Thyroid gland (tissue), 4 donors: ENCODE measurements around the gene ZDHHC11B. TPM values are rescaled to one million over a fixed set of nuclear protein-coding genes. Genes with fewer than 3 reads are reported as not detected.

Source experiments
- DNase-seq, 2 donors: peaks; one replicate each; pipeline ENCODE4 v3.0.0-alpha.2; 2019
- H3K27ac ChIP-seq, 3 donors: fragments of 200-600 bp; sonication (generic); 1 replicate in 2 of 3; 2 replicates in 1 of 3; pipeline ENCODE4 v1.5.1; 2016 to 2019; ENCODE audit warnings: mild to moderate bottlenecking in 1 of 3, moderate library complexity in 1 of 3
- H3K27me3 ChIP-seq: fragments of 200-600 bp; sonication (generic); one replicate; pipeline ENCODE4 v1.5.1; 2019
- H3K36me3 ChIP-seq, 2 donors: fragments of 200-600 bp; sonication (generic); one replicate each; pipeline ENCODE4 v1.5.1; 2016 to 2019
- H3K4me1 ChIP-seq, 2 donors: fragments of 200-600 bp; sonication (generic); one replicate each; pipeline ENCODE4 v1.5.1; 2017 to 2019
- H3K4me3 ChIP-seq, 3 donors: fragments of 200-600 bp; sonication (generic); replicated peaks in 1 of 3; 1 replicate in 2 of 3; 2 replicates in 1 of 3; pipeline ENCODE4 v1.5.1; 2016; ENCODE audit warnings: mild to moderate bottlenecking in 1 of 3
- H3K9me3 ChIP-seq: fragments of 200-600 bp; sonication (generic); one replicate; pipeline ENCODE4 v1.5.1; 2017
- CTCF ChIP-seq, 6 experiments: fragments of 200-600 bp in 3 of 6; fragments of 450-650 bp in 3 of 6; sonication (generic) in 3 of 6; IDR thresholded peaks; one replicate each; pipeline ENCODE4 v1.5.1; 2016 to 2019; ENCODE audit warnings: antibody characterized with exemption in 6 of 6, mild to moderate bottlenecking in 2 of 6, inconsistent platforms in 1 of 6, moderate library complexity in 1 of 6
- POLR2A ChIP-seq, 2 donors: fragments of 450-650 bp; IDR thresholded peaks; one replicate each; pipeline ENCODE4 v1.6.1; 2017; ENCODE audit warnings: antibody characterized with exemption in 2 of 2, mild to moderate bottlenecking in 2 of 2, moderate library complexity in 1 of 2
- WGBS, 2 donors: methylation state at CpG; one replicate each; pipeline ENCODE4 v1.1.5; 2017; 5-methylcytosine and 5-hydroxymethylcytosine counted together
- intact Hi-C: fragments of 100-400 bp; cut with DNase I; formaldehyde crosslinking; loops from one replicate; pipeline ENCODE4 v1.15.1; 2023
- total RNA-seq, 4 donors: library from RNA; depleted of rRNA; stranded (reverse); fragments of >200 nt; gene quantifications; one replicate each; pipeline ENCODE4 v1.2.3, GENCODE V29; 2016

The ZDHHC11B gene
- total RNA-seq, 4 donors from 2014 or later: 1.6 to 6.8 (median 2.9) TPM

- TF ChIP-seq CTCF (IDR thresholded peaks at IDR 0.05) (no peak), POLR2A (IDR thresholded peaks at IDR 0.05) (no peak)
- Histone ChIP-seq H3K27ac (no peak overlapping the region), H3K4me1 (peaks cover 22 to 35% of the 10 kb centered on the region in 2 donors), H3K4me3 (no peak overlapping the region), H3K9me3 (no peaks in the 10 kb centered on the region), H3K36me3 (no peaks in the 10 kb centered on the region), H3K27me3 (no peaks in the 10 kb centered on the region)
- DNase-seq: no peak
- 53% methylated on average over 3 of the region's 7 CpGs; no CpG with 5 or more reads in 1 of the 2 donors for WGBS, 2 donors
- intact Hi-C loops: loop anchor here (10.0 kb wide), 1 partner anchor 100 kb away; no protein-coding TSS in a partner anchor
These were observed 109.9 kb downstream of the ZDHHC11B start for GRCh38 chr5:674630-675011.

- 52 to 67% methylated on average over 9 to 15 of the region's 27 CpGs for WGBS, 2 donors
- intact Hi-C loops: loop anchor here (10.0 kb wide), 1 partner anchor 101 kb away; no protein-coding TSS in a partner anchor
- H3K27ac ChIP-seq: no peak overlapping the region
These were observed 110.5 kb downstream of the ZDHHC11B start for GRCh38 chr5:673831-674629.

GRCh38 chr5:673161-673830 lies 111.2 kb downstream of the ZDHHC11B start:
- Histone ChIP-seq H3K4me3 (no peak overlapping the region), H3K27me3 (no peaks in the 10 kb centered on the region), H3K9me3 (no peaks in the 10 kb centered on the region), H3K27ac (peak overlapping the region in 2 of 3 donors; percentile 3 to 41), H3K4me1 (peaks cover 22 to 35% of the 10 kb centered on the region in 2 donors), H3K36me3 (no peaks in the 10 kb centered on the region)
- TF ChIP-seq POLR2A (IDR thresholded peaks at IDR 0.05) (no peak), CTCF (IDR thresholded peaks at IDR 0.05) (no peak)
- 17 to 32% methylated on average over 10 of the region's 19 CpGs for WGBS, 2 donors
- intact Hi-C loops: loop anchor here (10.0 kb wide), 1 partner anchor 102 kb away; no protein-coding TSS in a partner anchor
- DNase-seq: no peak

More at GRCh38 chr5:673831-674629, 110.5 kb downstream of the ZDHHC11B start:
- Histone ChIP-seq H3K9me3 (no peaks in the 10 kb centered on the region), H3K4me3 (no peak overlapping the region), H3K36me3 (no peaks in the 10 kb centered on the region), H3K4me1 (peaks cover 22 to 35% of the 10 kb centered on the region in 2 donors), H3K27me3 (no peaks in the 10 kb centered on the region)
- TF ChIP-seq CTCF (IDR thresholded peaks at IDR 0.05): no peak
- peak; percentile 12 to 15 for DNase-seq

GRCh38 chr5:672329-673160 lies 112.0 kb downstream of the ZDHHC11B start:
- peak; percentile 85 to 88 for DNase-seq
- Histone ChIP-seq H3K4me1 (peaks cover 22 to 35% of the 10 kb centered on the region in 2 donors), H3K4me3 (no peak overlapping the region), H3K36me3 (no peaks in the 10 kb centered on the region), H3K9me3 (no peaks in the 10 kb centered on the region), H3K27ac (peak overlapping the region; percentile 3 to 64 (median 39)), H3K27me3 (no peaks in the 10 kb centered on the region)
- WGBS, 2 donors: 1 to 10% methylated on average over 8 to 19 of the region's 27 CpGs
- no peak for TF ChIP-seq POLR2A (IDR thresholded peaks at IDR 0.05)
- intact Hi-C loops: loop anchor here (10.0 kb wide), 1 partner anchor 102 kb away; no protein-coding TSS in a partner anchor
